LHCN-M2 (cell line): ENCODE results near the gene ADAMTS17. TPM values are rescaled to one million over a fixed set of nuclear protein-coding genes. Genes with fewer than 3 reads are reported as not detected.

Experiments used
- DNase-seq: peaks from one replicate; pipeline ENCODE4 v3.0.0-alpha.2; 2012; ENCODE audit warnings: low read depth
- total RNA-seq: library from RNA; depleted of rRNA; stranded (reverse); fragments of >200 nt; gene quantifications from 2 replicates; pipeline ENCODE4 v1.2.3, GENCODE V29; 2014

ADAMTS17 gene
- total RNA-seq, 1 experiment from 2014 or later = 0.11 TPM

- no peak for DNase-seq
These were observed 232.9 kb downstream of the ADAMTS17 start for GRCh38 chr15:100108846-100109245.

GRCh38 chr15:100108346-100108745 is 233.4 kb downstream of the ADAMTS17 start:
- no peak for DNase-seq

GRCh38 chr15:100107606-100108225 is 234.1 kb downstream of the ADAMTS17 start:
- no peak for DNase-seq

GRCh38 chr15:100107151-100107550 is 234.6 kb downstream of the ADAMTS17 start:
- DNase-seq = no peak

GRCh38 chr15:100106732-100107131 is 235.0 kb downstream of the ADAMTS17 start:
- no peak for DNase-seq

GRCh38 chr15:100105101-100105500 is 236.7 kb downstream of the ADAMTS17 start:
- no peak for DNase-seq

GRCh38 chr15:100104245-100104644 is 237.5 kb downstream of the ADAMTS17 start:
- DNase-seq = no peak

- no peak for DNase-seq
These were observed 237.9 kb downstream of the ADAMTS17 start for GRCh38 chr15:100103828-100104227.

GRCh38 chr15:100101426-100102089 is 240.2 kb downstream of the ADAMTS17 start:
- no peak for DNase-seq

- DNase-seq = no peak
These were observed 240.8 kb downstream of the ADAMTS17 start for GRCh38 chr15:100100926-100101325.

GRCh38 chr15:100099976-100100375 is 241.8 kb downstream of the ADAMTS17 start:
- DNase-seq = no peak

GRCh38 chr15:100098705-100099104 is 243.1 kb downstream of the ADAMTS17 start:
- no peak for DNase-seq

GRCh38 chr15:100097342-100098127 is 244.2 kb downstream of the ADAMTS17 start:
- no peak for DNase-seq

GRCh38 chr15:100096700-100097099 is 245.1 kb downstream of the ADAMTS17 start:
- no peak for DNase-seq

GRCh38 chr15:100096248-100096600 is 245.6 kb downstream of the ADAMTS17 start:
- no peak for DNase-seq

GRCh38 chr15:100095541-100096247 is 246.1 kb downstream of the ADAMTS17 start:
- no peak for DNase-seq

GRCh38 chr15:100094127-100094510 is 247.7 kb downstream of the ADAMTS17 start:
- no peak for DNase-seq

- no peak for DNase-seq
These were observed 248.3 kb downstream of the ADAMTS17 start for GRCh38 chr15:100093211-100094126.

GRCh38 chr15:100092034-100092433 is 249.7 kb downstream of the ADAMTS17 start:
- no peak for DNase-seq

GRCh38 chr15:100090411-100090810 is 251.4 kb downstream of the ADAMTS17 start:
- DNase-seq = no peak
